ENCODE measurements around the gene SAG.
A peak's percentile ranks its signal among the peaks of the same experiment; 100 is the strongest.

Gene SAG

GRCh38 chr2:233273120-233273519, 34.5 kb upstream of the SAG start:
- peaks cover 49% of the 10 kb centered on the region for H3K4me1 Mint-ChIP-seq
- no peak overlapping the region for H3K4me3 Mint-ChIP-seq
- no peak for DNase-seq
- CTCF ChIA-PET, result interaction anchor here (1.2 kb wide), 1 partner anchor 23 kb away, joined by 3 read pairs; no protein-coding TSS in a partner anchor
- no peaks in the 10 kb centered on the region for H3K9me3 Mint-ChIP-seq
- H3K36me3 Mint-ChIP-seq, result peaks cover 84% of the 10 kb centered on the region
- H3K27ac Mint-ChIP-seq, result peak overlapping the region; percentile 56
- no peaks in the 10 kb centered on the region for H3K27me3 Mint-ChIP-seq

DNA sequence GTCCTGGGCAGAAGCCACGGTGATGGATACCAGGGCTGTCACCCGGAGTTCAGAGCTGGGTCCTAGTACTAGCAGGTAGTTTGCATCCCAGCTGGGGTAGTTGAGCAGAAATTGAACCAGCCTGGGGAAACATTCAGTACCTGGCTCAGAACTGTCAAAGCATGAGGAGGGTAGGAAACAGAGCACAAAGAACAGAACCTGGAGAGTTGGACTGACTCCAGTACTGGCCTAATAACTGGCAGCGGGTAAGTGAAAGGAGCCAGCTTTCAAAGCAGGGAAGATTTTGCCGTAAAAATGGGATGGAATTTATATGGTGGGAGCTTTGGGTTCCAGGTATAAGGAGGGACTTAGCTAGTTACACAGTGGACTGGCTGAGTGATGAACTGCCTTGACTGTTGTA, 32.4 kb upstream of the SAG start:
- Mint-ChIP-seq H3K27me3 (no peaks in the 10 kb centered on the region), H3K4me1 (peaks cover 28% of the 10 kb centered on the region), H3K36me3 (peaks cover 80% of the 10 kb centered on the region), H3K9me3 (no peaks in the 10 kb centered on the region), H3K4me3 (no peak overlapping the region), H3K27ac (peak overlapping the region; percentile 1)
- CTCF ChIA-PET, result no interaction called here
- DNase-seq, result no peak

GRCh38 chr2:233278921-233279320, 28.7 kb upstream of the SAG start:
- Mint-ChIP-seq H3K4me3 (no peak overlapping the region), H3K36me3 (peaks cover 75% of the 10 kb centered on the region), H3K27me3 (no peaks in the 10 kb centered on the region), H3K4me1 (peaks cover 4% of the 10 kb centered on the region), H3K27ac (no peak overlapping the region), H3K9me3 (no peaks in the 10 kb centered on the region)
- CTCF ChIA-PET, result no interaction called here
- DNase-seq, result no peak

DNA sequence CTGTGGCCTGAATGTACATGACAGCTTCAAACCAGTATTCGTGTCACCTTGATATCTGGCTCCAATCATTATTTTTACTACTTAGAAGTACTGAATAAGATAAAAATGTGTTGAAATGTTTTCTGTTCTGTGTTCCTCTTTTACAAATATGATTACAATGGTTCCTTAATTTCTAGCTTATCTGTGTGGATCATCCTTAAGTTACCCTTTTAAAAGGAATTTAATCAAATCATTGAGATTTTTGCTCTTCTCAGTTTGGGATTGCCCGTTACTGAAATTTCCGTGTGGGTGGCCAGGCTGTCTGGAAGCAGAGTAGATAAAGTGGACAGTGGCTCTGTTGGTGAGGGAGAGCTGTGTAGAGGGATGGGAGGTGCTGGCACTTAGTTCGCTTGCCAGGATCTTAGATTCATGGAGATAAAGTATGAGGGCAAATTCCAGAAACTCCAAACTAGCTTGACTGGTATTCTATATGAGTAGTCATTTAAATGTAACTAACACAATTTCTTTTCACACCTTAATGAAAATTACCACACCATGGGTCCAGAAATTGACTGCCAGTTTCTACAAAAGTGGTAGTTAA, 27.4 kb upstream of the SAG start:
- Mint-ChIP-seq H3K27me3 (no peaks in the 10 kb centered on the region), H3K36me3 (peaks cover 70% of the 10 kb centered on the region), H3K4me3 (no peak overlapping the region), H3K4me1 (peaks cover 4% of the 10 kb centered on the region), H3K27ac (peak overlapping the region; percentile 20), H3K9me3 (no peaks in the 10 kb centered on the region)
- DNase-seq, result no peak
- CTCF ChIA-PET, result no interaction called here

DNA sequence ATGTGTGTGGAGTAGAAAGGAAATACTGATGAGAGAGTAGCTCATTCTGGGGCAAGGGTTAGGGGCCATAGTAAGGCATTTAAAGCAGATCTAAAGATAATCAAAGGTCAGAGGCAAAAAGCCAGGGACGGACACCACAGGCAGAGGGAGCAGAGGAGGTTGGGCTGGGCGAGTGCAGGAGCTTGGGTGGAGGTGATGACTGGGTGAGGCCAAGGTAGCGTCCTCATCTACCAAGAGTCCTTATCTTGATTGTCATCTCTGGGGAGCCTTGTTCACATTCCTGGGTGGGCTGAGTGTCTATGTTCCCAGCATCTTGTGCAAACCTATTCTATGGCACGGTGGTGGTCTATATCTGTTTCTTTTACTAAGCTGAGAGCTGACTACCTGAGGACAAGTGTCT, 26.1 kb upstream of the SAG start:
- no peaks in the 10 kb centered on the region for H3K27me3 Mint-ChIP-seq
- CTCF ChIA-PET, result no interaction called here
- peaks cover 70% of the 10 kb centered on the region for H3K36me3 Mint-ChIP-seq
- DNase-seq, result no peak
- H3K27ac Mint-ChIP-seq, result no peak overlapping the region
- H3K4me1 Mint-ChIP-seq, result peaks cover 4% of the 10 kb centered on the region
- no peaks in the 10 kb centered on the region for H3K9me3 Mint-ChIP-seq
- no peak overlapping the region for H3K4me3 Mint-ChIP-seq

DNA sequence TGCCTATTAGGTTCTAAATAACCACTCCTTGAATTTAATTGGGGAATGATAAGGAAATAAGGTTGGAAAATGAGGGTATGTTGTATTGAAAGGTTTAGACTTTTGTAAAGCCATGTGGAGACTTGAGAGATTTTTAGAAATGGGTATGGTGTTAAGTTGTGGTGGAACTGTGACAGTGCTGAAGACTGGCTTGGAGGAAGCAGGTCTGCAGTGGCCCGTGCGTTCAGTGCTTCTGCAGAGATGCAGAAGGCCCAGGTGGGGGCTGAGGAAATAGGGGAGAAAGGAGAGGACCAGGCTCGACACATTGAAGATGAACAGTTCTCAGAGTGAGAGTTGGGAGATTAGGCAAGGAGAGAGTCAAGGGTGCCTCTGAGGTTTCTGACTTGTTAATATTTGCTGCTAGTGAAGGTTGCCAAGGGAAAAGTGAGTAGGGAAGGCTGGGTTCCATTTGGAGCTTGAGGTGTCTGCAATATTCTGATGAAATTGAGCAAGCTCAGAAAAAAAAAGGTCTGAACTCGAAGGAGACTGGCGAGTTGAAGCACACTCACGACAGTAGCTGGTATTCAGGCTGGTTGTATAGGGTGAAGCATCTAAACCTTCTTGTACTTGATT, 25.5 kb upstream of the SAG start:
- no peaks in the 10 kb centered on the region for H3K9me3 Mint-ChIP-seq
- H3K4me1 Mint-ChIP-seq, result peaks cover 4% of the 10 kb centered on the region
- peaks cover 72% of the 10 kb centered on the region for H3K36me3 Mint-ChIP-seq
- CTCF ChIA-PET, result no interaction called here
- H3K27ac Mint-ChIP-seq, result peak overlapping the region; percentile 3
- H3K27me3 Mint-ChIP-seq, result no peaks in the 10 kb centered on the region
- no peak for DNase-seq
- no peak overlapping the region for H3K4me3 Mint-ChIP-seq

DNA sequence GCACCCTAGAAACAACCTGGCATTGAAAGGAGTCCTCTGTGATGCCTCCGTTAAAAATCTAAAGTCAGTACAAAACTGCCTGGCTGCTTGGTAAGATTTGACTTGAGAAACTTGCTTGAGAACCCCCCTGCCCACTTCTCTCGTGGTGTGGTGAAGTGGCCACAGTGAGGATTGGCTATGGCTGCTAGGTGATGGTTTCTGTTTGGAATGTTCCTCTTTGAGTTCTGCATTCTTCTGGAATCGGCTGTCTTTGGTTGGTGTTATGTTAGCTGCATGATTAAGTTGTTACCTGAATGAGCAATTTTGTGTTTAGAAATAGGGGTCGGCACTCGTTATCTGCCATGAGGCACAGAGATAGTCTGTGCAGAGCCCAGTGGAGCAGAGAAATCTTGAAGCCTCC, 21.7 kb upstream of the SAG start:
- CTCF ChIA-PET, result interaction anchor here (0.9 kb wide), 1 partner anchor 11 kb away, joined by 5 read pairs; no protein-coding TSS in a partner anchor
- H3K36me3 Mint-ChIP-seq, result peaks cover 72% of the 10 kb centered on the region
- H3K4me3 Mint-ChIP-seq, result no peak overlapping the region
- no peaks in the 10 kb centered on the region for H3K27me3 Mint-ChIP-seq
- peak overlapping the region; percentile 40 for H3K27ac Mint-ChIP-seq
- no peaks in the 10 kb centered on the region for H3K9me3 Mint-ChIP-seq
- no peak for DNase-seq
- H3K4me1 Mint-ChIP-seq, result peaks cover 4% of the 10 kb centered on the region

- Mint-ChIP-seq H3K9me3 (no peaks in the 10 kb centered on the region), H3K27ac (peak overlapping the region; percentile 56), H3K4me3 (no peak overlapping the region), H3K27me3 (no peaks in the 10 kb centered on the region), H3K4me1 (peaks cover 2% of the 10 kb centered on the region), H3K36me3 (peaks cover 70% of the 10 kb centered on the region)
- no peak for DNase-seq
- CTCF ChIA-PET, result no interaction called here
These were observed 19.7 kb upstream of the SAG start for GRCh38 chr2:233287871-233288270.

GRCh38 chr2:233288663-233289062, 19.0 kb upstream of the SAG start:
- Mint-ChIP-seq H3K27ac (no peak overlapping the region), H3K27me3 (no peaks in the 10 kb centered on the region), H3K4me1 (no peaks in the 10 kb centered on the region), H3K36me3 (peaks cover 75% of the 10 kb centered on the region), H3K9me3 (no peaks in the 10 kb centered on the region), H3K4me3 (no peak overlapping the region)
- CTCF ChIA-PET, result no interaction called here
- no peak for DNase-seq

DNA sequence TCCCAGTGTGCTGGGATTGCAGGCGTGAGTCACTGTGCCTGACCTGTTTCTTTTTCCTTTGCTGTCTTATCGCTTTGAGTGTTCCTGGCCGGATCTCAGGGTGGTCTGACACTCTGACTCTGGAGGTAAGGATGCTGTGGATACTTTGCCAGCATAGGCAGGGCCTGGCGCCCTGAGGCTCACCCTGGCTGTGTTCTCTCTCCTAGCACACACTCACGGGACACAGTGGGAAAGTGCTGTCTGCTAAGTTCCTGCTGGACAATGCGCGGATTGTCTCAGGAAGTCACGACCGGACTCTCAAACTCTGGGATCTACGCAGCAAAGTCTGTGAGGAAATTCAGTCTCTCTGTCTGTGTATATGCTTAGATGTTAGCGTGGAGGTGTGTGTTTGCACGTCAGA, 18.0 kb upstream of the SAG start:
- H3K4me1 Mint-ChIP-seq, result no peaks in the 10 kb centered on the region
- peaks cover 82% of the 10 kb centered on the region for H3K36me3 Mint-ChIP-seq
- DNase-seq, result no peak
- no peak overlapping the region for H3K4me3 Mint-ChIP-seq
- H3K27me3 Mint-ChIP-seq, result no peaks in the 10 kb centered on the region
- CTCF ChIA-PET, result no interaction called here
- H3K27ac Mint-ChIP-seq, result no peak overlapping the region
- H3K9me3 Mint-ChIP-seq, result no peaks in the 10 kb centered on the region

- CTCF ChIA-PET, result no interaction called here
- no peaks in the 10 kb centered on the region for H3K27me3 Mint-ChIP-seq
- no peak overlapping the region for H3K27ac Mint-ChIP-seq
- H3K9me3 Mint-ChIP-seq, result no peaks in the 10 kb centered on the region
- no peaks in the 10 kb centered on the region for H3K4me1 Mint-ChIP-seq
- peaks cover 82% of the 10 kb centered on the region for H3K36me3 Mint-ChIP-seq
- no peak overlapping the region for H3K4me3 Mint-ChIP-seq
- no peak for DNase-seq
These were observed 17.4 kb upstream of the SAG start for GRCh38 chr2:233290051-233290845.

GRCh38 chr2:233295891-233296290, 11.7 kb upstream of the SAG start:
- no peaks in the 10 kb centered on the region for H3K9me3 Mint-ChIP-seq
- DNase-seq, result no peak
- no peak overlapping the region for H3K4me3 Mint-ChIP-seq
- CTCF ChIA-PET, result interaction anchor here (0.9 to 1.6 kb wide), 2 partner anchors 10 to 76 kb away, joined by 3 to 5 read pairs; no protein-coding TSS in a partner anchor
- no peaks in the 10 kb centered on the region for H3K4me1 Mint-ChIP-seq
- H3K36me3 Mint-ChIP-seq, result peaks cover 56% of the 10 kb centered on the region
- H3K27ac Mint-ChIP-seq, result no peak overlapping the region
- no peaks in the 10 kb centered on the region for H3K27me3 Mint-ChIP-seq

- H3K9me3 Mint-ChIP-seq, result no peaks in the 10 kb centered on the region
- peaks cover 46% of the 10 kb centered on the region for H3K36me3 Mint-ChIP-seq
- CTCF ChIA-PET, result interaction anchor here (1.6 kb wide), 1 partner anchor 11 kb away, joined by 5 read pairs; no protein-coding TSS in a partner anchor
- no peak overlapping the region for H3K4me3 Mint-ChIP-seq
- H3K27ac Mint-ChIP-seq, result no peak overlapping the region
- no peaks in the 10 kb centered on the region for H3K27me3 Mint-ChIP-seq
- DNase-seq, result no peak
- H3K4me1 Mint-ChIP-seq, result no peaks in the 10 kb centered on the region
These were observed 10.5 kb upstream of the SAG start for GRCh38 chr2:233297076-233297475.

GRCh38 chr2:233300401-233300800, 7.2 kb upstream of the SAG start:
- Mint-ChIP-seq H3K36me3 (peaks cover 12% of the 10 kb centered on the region), H3K27ac (no peak overlapping the region), H3K27me3 (peaks cover 9% of the 10 kb centered on the region), H3K4me1 (no peaks in the 10 kb centered on the region), H3K9me3 (no peaks in the 10 kb centered on the region), H3K4me3 (no peak overlapping the region)
- CTCF ChIA-PET, result no interaction called here
- no peak for DNase-seq

DNA sequence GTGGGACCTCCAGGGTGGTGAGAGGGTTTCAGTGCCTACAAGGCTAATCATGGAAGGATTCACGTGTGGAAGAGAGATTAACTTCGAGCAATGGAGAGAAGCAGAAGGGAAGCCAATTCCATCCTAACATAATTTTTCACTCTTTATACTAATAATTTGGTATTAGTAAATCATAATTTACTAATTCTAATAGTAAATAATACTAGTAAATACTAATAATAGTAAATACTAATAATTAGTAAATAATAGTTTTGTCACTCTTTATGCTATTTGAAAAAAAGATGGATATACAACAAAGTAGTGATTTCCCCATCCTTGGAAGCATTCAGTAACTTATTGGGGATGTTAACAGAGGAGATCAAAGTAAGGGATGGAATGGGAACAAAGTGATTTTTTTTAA, 6.4 kb upstream of the SAG start:
- Mint-ChIP-seq H3K27ac (no peak overlapping the region), H3K4me1 (no peaks in the 10 kb centered on the region), H3K27me3 (peaks cover 11% of the 10 kb centered on the region), H3K4me3 (no peak overlapping the region), H3K9me3 (no peaks in the 10 kb centered on the region), H3K36me3 (peaks cover 7% of the 10 kb centered on the region)
- CTCF ChIA-PET, result no interaction called here
- DNase-seq, result no peak
